GM12878 (cell line): Measurements from ENCODE around the gene ALOXE3.

Experiments used
- BMI1 ChIP-seq: fragments of 450-650 bp; IDR thresholded peaks from 2 replicates; pipeline ENCODE4 v1.6.1; 2016; ENCODE audit warnings: mild to moderate bottlenecking, moderate library complexity, borderline replicate concordance
- EZH2 ChIP-seq: IDR thresholded peaks from 2 replicates; pipeline ENCODE4 v1.6.1; 2012; ENCODE audit warnings: low read depth, mild to moderate bottlenecking, control low read depth, inconsistent platforms, low read length, borderline replicate concordance; ENCODE audit not compliant: control insufficient read depth
- JUND ChIP-seq: IDR thresholded peaks from 2 replicates; pipeline ENCODE4 v1.6.1; 2012; ENCODE audit warnings: low read depth, mild to moderate bottlenecking, low read length, improper control_type of control experiment, moderate library complexity
- NR2C1 ChIP-seq: fragments of 450-650 bp; IDR thresholded peaks from 2 replicates; pipeline ENCODE4 v1.6.1; 2017; ENCODE audit warnings: antibody characterized with exemption, mild to moderate bottlenecking, moderate library complexity
- POLR2A ChIP-seq: IDR thresholded peaks from 2 replicates; pipeline ENCODE4 v1.6.1; 2011; ENCODE audit warnings: low read depth, mild to moderate bottlenecking, low read length
- SRF ChIP-seq, 2 experiments: IDR thresholded peaks; 2 replicates each; pipeline ENCODE4 v1.6.1; 2011; ENCODE audit warnings: low read depth in 2 of 2, low read length in 2 of 2, mild to moderate bottlenecking in 1 of 2, moderate library complexity in 1 of 2
- STAT1 ChIP-seq: fragments of 450-650 bp; conservative IDR thresholded peaks from 2 replicates; pipeline ENCODE4 v1.6.1; 2014; ENCODE audit warnings: antibody characterized with exemption, mild to moderate bottlenecking
- TF ChIP-seq, protein P1 (sequence below): IDR thresholded peaks from 2 replicates; pipeline ENCODE4 v1.6.1; 2011; ENCODE audit warnings: low read depth, mild to moderate bottlenecking, low read length, moderate library complexity, borderline replicate concordance; ENCODE audit errors: extremely low read depth
- TF ChIP-seq, protein P2 (sequence below): IDR thresholded peaks from 2 replicates; pipeline ENCODE4 v1.6.1; 2012; ENCODE audit warnings: low read depth, low read length, improper control_type of control experiment
- TF ChIP-seq, protein P3 (sequence below), 3 experiments: IDR thresholded peaks in 2 of 3; conservative IDR thresholded peaks in 1 of 3; 2 replicates each; pipeline ENCODE4 v1.5.1; 2011; ENCODE audit warnings: low read depth in 3 of 3, low read length in 3 of 3, mild to moderate bottlenecking in 3 of 3, control low read depth in 2 of 3, moderate library complexity in 2 of 3, inconsistent platforms in 1 of 3, mixed read lengths in 1 of 3; ENCODE audit not compliant: control insufficient read depth in 2 of 3, insufficient read depth in 1 of 3; ENCODE audit errors: extremely low read depth in 1 of 3
- TF ChIP-seq, protein P4 (sequence below): fragments of 450-650 bp; IDR thresholded peaks from 2 replicates; pipeline ENCODE4 v1.6.1; 2018; ENCODE audit warnings: mild to moderate bottlenecking, low read depth, moderate library complexity; ENCODE audit not compliant: partially characterized antibody
- TF ChIP-seq, protein P5 (sequence below): IDR thresholded peaks from 2 replicates; pipeline ENCODE4 v1.6.1; 2012; ENCODE audit warnings: mild to moderate bottlenecking, low read depth, low read length

DNA sequence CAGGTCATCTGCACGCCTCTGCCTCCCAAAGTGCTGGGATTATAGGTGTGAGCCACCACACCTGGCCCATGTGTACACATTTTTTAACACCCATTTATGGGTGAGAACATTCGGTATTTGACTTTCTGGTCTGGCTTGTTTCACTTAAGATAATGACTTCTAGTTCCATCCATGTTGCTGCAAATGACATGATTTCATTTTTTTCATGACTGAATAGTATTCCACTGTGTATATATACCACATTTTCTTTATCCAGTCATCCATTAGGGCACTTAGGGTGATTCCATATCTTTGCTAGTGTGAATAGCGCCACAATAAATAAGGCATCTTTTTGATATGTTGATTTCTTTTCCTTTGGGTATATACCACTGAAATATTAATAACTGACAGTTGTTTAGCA, 36.4 kb downstream of the ALOXE3 start:
- TF ChIP-seq, protein P1, sequence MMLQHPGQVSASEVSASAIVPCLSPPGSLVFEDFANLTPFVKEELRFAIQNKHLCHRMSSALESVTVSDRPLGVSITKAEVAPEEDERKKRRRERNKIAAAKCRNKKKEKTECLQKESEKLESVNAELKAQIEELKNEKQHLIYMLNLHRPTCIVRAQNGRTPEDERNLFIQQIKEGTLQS = no peak
- TF ChIP-seq POLR2A (no peak), SRF (IDR thresholded peaks at IDR 0.05; ENCODE audit: low read depth in 2 of 2, low read length in 2 of 2) (no peak), EZH2 (no peak), STAT1 (no peak), NR2C1 (no peak), JUND (no peak), BMI1 (no peak)
- TF ChIP-seq, protein P2, sequence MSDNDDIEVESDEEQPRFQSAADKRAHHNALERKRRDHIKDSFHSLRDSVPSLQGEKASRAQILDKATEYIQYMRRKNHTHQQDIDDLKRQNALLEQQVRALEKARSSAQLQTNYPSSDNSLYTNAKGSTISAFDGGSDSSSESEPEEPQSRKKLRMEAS = no peak
- TF ChIP-seq, protein P3, sequence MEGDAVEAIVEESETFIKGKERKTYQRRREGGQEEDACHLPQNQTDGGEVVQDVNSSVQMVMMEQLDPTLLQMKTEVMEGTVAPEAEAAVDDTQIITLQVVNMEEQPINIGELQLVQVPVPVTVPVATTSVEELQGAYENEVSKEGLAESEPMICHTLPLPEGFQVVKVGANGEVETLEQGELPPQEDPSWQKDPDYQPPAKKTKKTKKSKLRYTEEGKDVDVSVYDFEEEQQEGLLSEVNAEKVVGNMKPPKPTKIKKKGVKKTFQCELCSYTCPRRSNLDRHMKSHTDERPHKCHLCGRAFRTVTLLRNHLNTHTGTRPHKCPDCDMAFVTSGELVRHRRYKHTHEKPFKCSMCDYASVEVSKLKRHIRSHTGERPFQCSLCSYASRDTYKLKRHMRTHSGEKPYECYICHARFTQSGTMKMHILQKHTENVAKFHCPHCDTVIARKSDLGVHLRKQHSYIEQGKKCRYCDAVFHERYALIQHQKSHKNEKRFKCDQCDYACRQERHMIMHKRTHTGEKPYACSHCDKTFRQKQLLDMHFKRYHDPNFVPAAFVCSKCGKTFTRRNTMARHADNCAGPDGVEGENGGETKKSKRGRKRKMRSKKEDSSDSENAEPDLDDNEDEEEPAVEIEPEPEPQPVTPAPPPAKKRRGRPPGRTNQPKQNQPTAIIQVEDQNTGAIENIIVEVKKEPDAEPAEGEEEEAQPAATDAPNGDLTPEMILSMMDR (IDR thresholded peaks at IDR 0.05 in 2 of 3, conservative IDR thresholded peaks at IDR 0.05 in 1 of 3; ENCODE audit: control insufficient read depth in 2 of 3, extremely low read depth in 1 of 3, insufficient read depth in 1 of 3, low read depth in 3 of 3, low read length in 3 of 3) = no peak
- TF ChIP-seq, protein P4, sequence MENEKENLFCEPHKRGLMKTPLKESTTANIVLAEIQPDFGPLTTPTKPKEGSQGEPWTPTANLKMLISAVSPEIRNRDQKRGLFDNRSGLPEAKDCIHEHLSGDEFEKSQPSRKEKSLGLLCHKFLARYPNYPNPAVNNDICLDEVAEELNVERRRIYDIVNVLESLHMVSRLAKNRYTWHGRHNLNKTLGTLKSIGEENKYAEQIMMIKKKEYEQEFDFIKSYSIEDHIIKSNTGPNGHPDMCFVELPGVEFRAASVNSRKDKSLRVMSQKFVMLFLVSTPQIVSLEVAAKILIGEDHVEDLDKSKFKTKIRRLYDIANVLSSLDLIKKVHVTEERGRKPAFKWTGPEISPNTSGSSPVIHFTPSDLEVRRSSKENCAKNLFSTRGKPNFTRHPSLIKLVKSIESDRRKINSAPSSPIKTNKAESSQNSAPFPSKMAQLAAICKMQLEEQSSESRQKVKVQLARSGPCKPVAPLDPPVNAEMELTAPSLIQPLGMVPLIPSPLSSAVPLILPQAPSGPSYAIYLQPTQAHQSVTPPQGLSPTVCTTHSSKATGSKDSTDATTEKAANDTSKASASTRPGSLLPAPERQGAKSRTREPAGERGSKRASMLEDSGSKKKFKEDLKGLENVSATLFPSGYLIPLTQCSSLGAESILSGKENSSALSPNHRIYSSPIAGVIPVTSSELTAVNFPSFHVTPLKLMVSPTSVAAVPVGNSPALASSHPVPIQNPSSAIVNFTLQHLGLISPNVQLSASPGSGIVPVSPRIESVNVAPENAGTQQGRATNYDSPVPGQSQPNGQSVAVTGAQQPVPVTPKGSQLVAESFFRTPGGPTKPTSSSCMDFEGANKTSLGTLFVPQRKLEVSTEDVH = no peak
- TF ChIP-seq, protein P5, sequence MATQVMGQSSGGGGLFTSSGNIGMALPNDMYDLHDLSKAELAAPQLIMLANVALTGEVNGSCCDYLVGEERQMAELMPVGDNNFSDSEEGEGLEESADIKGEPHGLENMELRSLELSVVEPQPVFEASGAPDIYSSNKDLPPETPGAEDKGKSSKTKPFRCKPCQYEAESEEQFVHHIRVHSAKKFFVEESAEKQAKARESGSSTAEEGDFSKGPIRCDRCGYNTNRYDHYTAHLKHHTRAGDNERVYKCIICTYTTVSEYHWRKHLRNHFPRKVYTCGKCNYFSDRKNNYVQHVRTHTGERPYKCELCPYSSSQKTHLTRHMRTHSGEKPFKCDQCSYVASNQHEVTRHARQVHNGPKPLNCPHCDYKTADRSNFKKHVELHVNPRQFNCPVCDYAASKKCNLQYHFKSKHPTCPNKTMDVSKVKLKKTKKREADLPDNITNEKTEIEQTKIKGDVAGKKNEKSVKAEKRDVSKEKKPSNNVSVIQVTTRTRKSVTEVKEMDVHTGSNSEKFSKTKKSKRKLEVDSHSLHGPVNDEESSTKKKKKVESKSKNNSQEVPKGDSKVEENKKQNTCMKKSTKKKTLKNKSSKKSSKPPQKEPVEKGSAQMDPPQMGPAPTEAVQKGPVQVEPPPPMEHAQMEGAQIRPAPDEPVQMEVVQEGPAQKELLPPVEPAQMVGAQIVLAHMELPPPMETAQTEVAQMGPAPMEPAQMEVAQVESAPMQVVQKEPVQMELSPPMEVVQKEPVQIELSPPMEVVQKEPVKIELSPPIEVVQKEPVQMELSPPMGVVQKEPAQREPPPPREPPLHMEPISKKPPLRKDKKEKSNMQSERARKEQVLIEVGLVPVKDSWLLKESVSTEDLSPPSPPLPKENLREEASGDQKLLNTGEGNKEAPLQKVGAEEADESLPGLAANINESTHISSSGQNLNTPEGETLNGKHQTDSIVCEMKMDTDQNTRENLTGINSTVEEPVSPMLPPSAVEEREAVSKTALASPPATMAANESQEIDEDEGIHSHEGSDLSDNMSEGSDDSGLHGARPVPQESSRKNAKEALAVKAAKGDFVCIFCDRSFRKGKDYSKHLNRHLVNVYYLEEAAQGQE = no peak
